Measurements from ENCODE around the gene STK32B. TPM values are rescaled to one million over a fixed set of nuclear protein-coding genes. Genes with fewer than 3 reads are reported as not detected.

Gene STK32B
- total RNA-seq, 2 donors from 2014 or later, result 0.09 to 7.3 TPM

GRCh38 chr4:5041699-5042098 lies 9.6 kb upstream of the STK32B start:
- TF ChIP-seq POLR2A (IDR thresholded peaks at IDR 0.05), result no peak
- TF ChIP-seq CTCF (IDR thresholded peaks at IDR 0.05), result no peak
- TF ChIP-seq POLR2AphosphoS5 (IDR thresholded peaks at IDR 0.05), result no peak
- no peak for DNase-seq (ENCODE audit: low spot score)
- intact Hi-C loops (cut with DNase I), result no loop called here
- H3K4me3 ChIP-seq, result no peak overlapping the region
- H3K27me3 ChIP-seq (replicated peaks; ENCODE audit: insufficient read depth), result no peaks in the 10 kb centered on the region
- no peak overlapping the region for H3K27ac ChIP-seq
- no peaks in the 10 kb centered on the region for H3K4me1 ChIP-seq (replicated peaks)
- H3K9me3 ChIP-seq, result no peaks in the 10 kb centered on the region
- WGBS, result 28% methylated on average over 7 of the region's 7 CpGs
- no peaks in the 10 kb centered on the region for H3K36me3 ChIP-seq

- no peak for TF ChIP-seq CTCF (IDR thresholded peaks at IDR 0.05)
- no peaks in the 10 kb centered on the region for H3K36me3 ChIP-seq
- no peak overlapping the region for H3K27ac ChIP-seq
- no peaks in the 10 kb centered on the region for H3K27me3 ChIP-seq (replicated peaks; ENCODE audit: insufficient read depth)
- H3K9me3 ChIP-seq, result no peaks in the 10 kb centered on the region
- DNase-seq (ENCODE audit: low spot score), result no peak
- H3K4me1 ChIP-seq (replicated peaks), result no peaks in the 10 kb centered on the region
- intact Hi-C loops (cut with DNase I), result no loop called here
- WGBS, result 69% methylated on average over 6 of the region's 6 CpGs
- no peak overlapping the region for H3K4me3 ChIP-seq
Observed at GRCh38 chr4:5043579-5043978, 7.7 kb upstream of the STK32B start.

GRCh38 chr4:5044341-5044740 lies 6.9 kb upstream of the STK32B start:
- H3K4me3 ChIP-seq, result no peak overlapping the region
- intact Hi-C loops (cut with DNase I), result no loop called here
- no peaks in the 10 kb centered on the region for H3K36me3 ChIP-seq
- 54% methylated on average over 3 of the region's 3 CpGs for WGBS
- no peak overlapping the region for H3K27ac ChIP-seq
- DNase-seq (ENCODE audit: low spot score), result no peak
- TF ChIP-seq CTCF (IDR thresholded peaks at IDR 0.05) (no peak), POLR2A (IDR thresholded peaks at IDR 0.05) (no peak), POLR2AphosphoS5 (IDR thresholded peaks at IDR 0.05) (no peak)
- H3K9me3 ChIP-seq, result no peaks in the 10 kb centered on the region
- no peaks in the 10 kb centered on the region for H3K4me1 ChIP-seq (replicated peaks)
- no peaks in the 10 kb centered on the region for H3K27me3 ChIP-seq (replicated peaks; ENCODE audit: insufficient read depth)

GRCh38 chr4:5045097-5045496 lies 6.2 kb upstream of the STK32B start:
- no peak overlapping the region for H3K4me3 ChIP-seq
- no peaks in the 10 kb centered on the region for H3K4me1 ChIP-seq (replicated peaks)
- 69% methylated on average over 3 of the region's 3 CpGs for WGBS
- H3K36me3 ChIP-seq, result no peaks in the 10 kb centered on the region
- H3K27me3 ChIP-seq (replicated peaks; ENCODE audit: insufficient read depth), result no peaks in the 10 kb centered on the region
- no peaks in the 10 kb centered on the region for H3K9me3 ChIP-seq
- no peak overlapping the region for H3K27ac ChIP-seq
- no peak for DNase-seq (ENCODE audit: low spot score)
- intact Hi-C loops (cut with DNase I), result no loop called here
- no peak for TF ChIP-seq POLR2A (IDR thresholded peaks at IDR 0.05)
- TF ChIP-seq CTCF (IDR thresholded peaks at IDR 0.05), result no peak
- no peak for TF ChIP-seq POLR2AphosphoS5 (IDR thresholded peaks at IDR 0.05)

GRCh38 chr4:5048721-5049120 lies 2.6 kb upstream of the STK32B start:
- no peak for DNase-seq (ENCODE audit: low spot score)
- H3K4me3 ChIP-seq, result no peak overlapping the region
- H3K27me3 ChIP-seq (replicated peaks; ENCODE audit: insufficient read depth), result no peaks in the 10 kb centered on the region
- intact Hi-C loops (cut with DNase I), result no loop called here
- no peak for TF ChIP-seq POLR2A (IDR thresholded peaks at IDR 0.05)
- no peak for TF ChIP-seq POLR2AphosphoS5 (IDR thresholded peaks at IDR 0.05)
- TF ChIP-seq CTCF (IDR thresholded peaks at IDR 0.05), result no peak
- no peaks in the 10 kb centered on the region for H3K36me3 ChIP-seq
- H3K27ac ChIP-seq, result no peak overlapping the region
- 93% methylated on average over 4 of the region's 4 CpGs for WGBS
- no peaks in the 10 kb centered on the region for H3K9me3 ChIP-seq
- H3K4me1 ChIP-seq (replicated peaks), result peaks cover 5% of the 10 kb centered on the region
